ENCODE results near the gene GPX1. TPM values are rescaled to one million over a fixed set of nuclear protein-coding genes. Genes with fewer than 3 reads are reported as not detected.
"Not testable (repeated sequence)": the region's sequence is repeated elsewhere in the genome, so short reads cannot be mapped to it uniquely, and the experiment has no call there.

Gene GPX1
- total RNA-seq, 1 experiment from 2014 or later = 143 TPM

DNA sequence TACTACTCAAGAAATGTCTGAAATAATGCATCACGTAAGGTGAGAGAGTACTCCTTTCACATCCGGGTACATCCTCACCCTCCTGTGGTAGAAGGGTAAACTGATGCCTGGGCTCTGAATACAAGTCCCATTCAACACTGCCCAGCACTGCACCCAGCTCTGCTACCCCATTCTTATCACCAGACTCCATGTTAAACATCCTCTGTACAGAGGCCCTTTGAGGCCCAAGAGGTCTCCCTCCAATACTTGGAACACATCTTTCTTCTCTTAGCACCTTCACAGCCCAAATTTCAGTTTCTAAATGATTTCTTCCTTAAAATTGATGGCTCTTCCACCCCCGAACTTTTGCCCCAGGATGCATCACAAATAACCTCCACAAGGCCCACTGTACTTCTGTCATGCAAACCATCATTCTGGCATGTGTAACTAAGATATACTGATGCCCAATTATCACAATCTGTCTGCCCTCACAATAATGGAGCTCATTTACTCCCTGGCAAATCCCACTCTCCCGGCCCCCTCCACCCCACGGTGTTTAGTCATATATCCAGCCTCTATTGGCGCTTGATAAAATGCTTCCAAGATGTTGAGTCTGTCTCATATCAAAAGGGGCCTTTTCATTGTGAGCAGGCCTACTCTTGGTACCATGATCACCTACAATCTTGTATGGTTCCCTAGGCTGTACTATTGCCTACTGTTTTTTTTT, 12.6 kb upstream of the GPX1 start:
- CTCF ChIA-PET = interaction anchor here (0.7 to 0.8 kb wide), 2 partner anchors 320 to 336 kb away, joined by 3 to 8 read pairs; no protein-coding TSS in a partner anchor
- Mint-ChIP-seq H3K9me3 (ENCODE audit: low read depth, unreplicated experiment) (no peaks in the 10 kb centered on the region), H3K4me3 (ENCODE audit: low read depth, unreplicated experiment) (no peak overlapping the region), H3K4me1 (ENCODE audit: low read depth, unreplicated experiment) (no peaks in the 10 kb centered on the region), H3K36me3 (ENCODE audit: insufficient read depth, unreplicated experiment) (peaks cover 63% of the 10 kb centered on the region), H3K27ac (ENCODE audit: unreplicated experiment) (no peak overlapping the region), H3K27me3 (ENCODE audit: unreplicated experiment) (no peaks in the 10 kb centered on the region)
- DNase-seq = no peak
- TF ChIP-seq, protein P1, sequence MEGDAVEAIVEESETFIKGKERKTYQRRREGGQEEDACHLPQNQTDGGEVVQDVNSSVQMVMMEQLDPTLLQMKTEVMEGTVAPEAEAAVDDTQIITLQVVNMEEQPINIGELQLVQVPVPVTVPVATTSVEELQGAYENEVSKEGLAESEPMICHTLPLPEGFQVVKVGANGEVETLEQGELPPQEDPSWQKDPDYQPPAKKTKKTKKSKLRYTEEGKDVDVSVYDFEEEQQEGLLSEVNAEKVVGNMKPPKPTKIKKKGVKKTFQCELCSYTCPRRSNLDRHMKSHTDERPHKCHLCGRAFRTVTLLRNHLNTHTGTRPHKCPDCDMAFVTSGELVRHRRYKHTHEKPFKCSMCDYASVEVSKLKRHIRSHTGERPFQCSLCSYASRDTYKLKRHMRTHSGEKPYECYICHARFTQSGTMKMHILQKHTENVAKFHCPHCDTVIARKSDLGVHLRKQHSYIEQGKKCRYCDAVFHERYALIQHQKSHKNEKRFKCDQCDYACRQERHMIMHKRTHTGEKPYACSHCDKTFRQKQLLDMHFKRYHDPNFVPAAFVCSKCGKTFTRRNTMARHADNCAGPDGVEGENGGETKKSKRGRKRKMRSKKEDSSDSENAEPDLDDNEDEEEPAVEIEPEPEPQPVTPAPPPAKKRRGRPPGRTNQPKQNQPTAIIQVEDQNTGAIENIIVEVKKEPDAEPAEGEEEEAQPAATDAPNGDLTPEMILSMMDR (IDR thresholded peaks at IDR 0.05; ENCODE audit: unreplicated experiment) = no peak
- BruUV-seq (replicated peaks) = no TSS peak
- intact Hi-C loops (cut with micrococcal nuclease; ENCODE audit: unreplicated experiment) = no loop called here

DNA sequence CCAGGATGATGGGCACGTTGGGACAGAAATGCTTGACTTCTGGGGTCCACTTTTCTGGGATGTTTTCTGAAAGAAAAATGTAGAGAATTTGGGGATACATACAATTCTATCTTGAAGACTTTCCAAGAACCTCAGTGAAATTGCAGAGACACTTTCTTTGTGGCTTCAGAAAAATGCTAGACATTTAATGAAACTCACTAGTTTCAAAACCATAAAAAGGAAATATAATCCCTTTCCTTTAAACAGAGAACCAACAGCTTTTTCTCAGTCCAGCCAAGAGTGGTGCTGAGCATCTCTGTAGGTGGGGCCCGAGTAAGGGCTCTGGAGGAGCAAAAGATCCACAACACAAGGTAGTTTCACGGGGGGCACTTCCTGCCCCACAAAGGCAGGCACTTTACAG, 4.4 kb upstream of the GPX1 start:
- intact Hi-C loops (cut with micrococcal nuclease; ENCODE audit: unreplicated experiment) = no loop called here
- no peak for DNase-seq
- Mint-ChIP-seq H3K27ac (ENCODE audit: unreplicated experiment) (no peak overlapping the region), H3K36me3 (ENCODE audit: insufficient read depth, unreplicated experiment) (peaks cover 80% of the 10 kb centered on the region), H3K4me1 (ENCODE audit: low read depth, unreplicated experiment) (no peaks in the 10 kb centered on the region), H3K4me3 (ENCODE audit: low read depth, unreplicated experiment) (no peak overlapping the region), H3K27me3 (ENCODE audit: unreplicated experiment) (no peaks in the 10 kb centered on the region), H3K9me3 (ENCODE audit: low read depth, unreplicated experiment) (no peaks in the 10 kb centered on the region)
- TF ChIP-seq, protein P1 (IDR thresholded peaks at IDR 0.05; ENCODE audit: unreplicated experiment) = no peak
- no TSS peak for BruUV-seq (replicated peaks)
- CTCF ChIA-PET = no interaction called here

DNA sequence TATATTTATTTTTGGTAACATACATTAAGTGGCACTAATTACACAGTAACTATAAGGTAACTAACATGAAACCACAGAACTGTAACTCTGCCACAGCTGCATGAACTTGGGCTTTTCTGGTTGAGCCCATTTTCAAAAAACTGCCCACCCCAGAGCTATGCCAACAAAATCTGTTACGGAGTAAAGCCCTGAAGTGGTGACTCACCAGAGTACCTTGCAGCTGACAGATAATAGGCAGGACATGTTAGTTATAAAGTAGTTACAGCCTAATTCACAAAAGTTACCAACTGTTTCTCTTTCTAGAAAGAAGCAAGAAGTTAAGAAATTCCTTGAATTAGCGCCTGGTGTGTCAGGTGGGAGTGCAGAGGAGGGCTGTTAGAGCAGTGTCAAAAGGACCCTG, 1.5 kb upstream of the GPX1 start:
- peaks cover 73% of the 10 kb centered on the region for H3K36me3 Mint-ChIP-seq (ENCODE audit: insufficient read depth, unreplicated experiment)
- CTCF ChIA-PET = no interaction called here
- BruUV-seq (replicated peaks) = TSS peak; percentile 16
- no peaks in the 10 kb centered on the region for H3K9me3 Mint-ChIP-seq (ENCODE audit: low read depth, unreplicated experiment)
- peaks cover 7% of the 10 kb centered on the region for H3K4me1 Mint-ChIP-seq (ENCODE audit: low read depth, unreplicated experiment)
- H3K4me3 Mint-ChIP-seq (ENCODE audit: low read depth, unreplicated experiment) = no peak overlapping the region
- TF ChIP-seq, protein P1 (IDR thresholded peaks at IDR 0.05; ENCODE audit: unreplicated experiment) = no peak
- intact Hi-C loops (cut with micrococcal nuclease; ENCODE audit: unreplicated experiment) = no loop called here
- no peak overlapping the region for H3K27ac Mint-ChIP-seq (ENCODE audit: unreplicated experiment)
- no peak for DNase-seq
- H3K27me3 Mint-ChIP-seq (ENCODE audit: unreplicated experiment) = no peaks in the 10 kb centered on the region

DNA sequence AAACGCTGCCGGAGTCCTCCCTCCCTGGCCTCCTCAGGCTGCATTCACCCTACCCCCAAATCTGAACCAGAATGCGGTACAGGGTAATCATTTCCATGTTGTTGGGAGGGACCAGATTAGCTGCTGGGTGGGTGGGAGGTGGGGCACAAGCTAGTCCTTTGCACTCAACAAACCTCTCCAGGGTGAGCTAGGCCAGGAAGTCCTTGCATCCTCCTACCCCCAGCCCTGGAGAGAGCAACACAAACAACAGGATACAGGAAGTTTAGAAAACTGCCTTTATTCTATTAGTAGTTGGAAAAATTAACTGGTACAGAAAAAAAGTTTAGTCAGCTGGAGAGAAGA, 702 bp upstream of the GPX1 start:
- no peaks in the 10 kb centered on the region for H3K9me3 Mint-ChIP-seq (ENCODE audit: low read depth, unreplicated experiment)
- peak overlapping the region; percentile 87 for H3K4me3 Mint-ChIP-seq (ENCODE audit: low read depth, unreplicated experiment)
- intact Hi-C loops (cut with micrococcal nuclease; ENCODE audit: unreplicated experiment) = no loop called here

DNA sequence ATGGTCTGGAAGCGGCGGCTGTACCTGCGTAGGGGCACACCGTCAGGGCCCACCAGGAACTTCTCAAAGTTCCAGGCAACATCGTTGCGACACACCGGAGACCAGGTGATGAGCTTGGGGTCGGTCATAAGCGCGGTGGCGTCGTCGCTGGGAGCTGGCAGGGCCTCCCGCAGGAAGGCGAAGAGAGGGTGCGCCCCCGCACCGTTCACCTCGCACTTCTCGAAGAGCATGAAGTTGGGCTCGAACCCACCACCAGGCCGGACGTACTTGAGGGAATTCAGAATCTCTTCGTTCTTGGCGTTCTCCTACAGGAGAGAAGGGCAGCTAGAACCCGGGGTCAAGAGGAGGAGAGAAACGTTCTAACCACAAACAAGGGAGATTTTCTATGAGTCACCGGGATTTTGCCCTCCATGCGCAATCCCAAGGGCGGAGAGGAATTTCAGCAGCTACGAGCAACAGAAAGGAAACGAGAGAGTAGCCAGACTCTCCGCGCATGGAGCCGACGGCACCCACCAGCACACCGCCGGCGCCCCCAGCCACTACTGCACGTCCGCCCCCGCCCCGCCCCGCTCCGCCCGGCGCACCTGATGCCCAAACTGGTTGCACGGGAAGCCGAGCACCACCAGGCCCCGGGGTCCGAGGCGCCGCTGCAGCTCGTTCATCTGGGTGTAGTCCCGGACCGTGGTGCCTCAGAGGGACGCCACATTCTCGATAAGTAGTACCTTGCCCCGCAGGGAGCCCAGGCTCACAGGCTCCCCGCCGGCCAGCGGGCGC, 523 bp downstream of the GPX1 start:
- Mint-ChIP-seq H3K4me3 (ENCODE audit: low read depth, unreplicated experiment) (peak overlapping the region; percentile 87), H3K4me1 (ENCODE audit: low read depth, unreplicated experiment) (peaks cover 16% of the 10 kb centered on the region), H3K27ac (ENCODE audit: unreplicated experiment) (peak overlapping the region; percentile 81), H3K36me3 (ENCODE audit: insufficient read depth, unreplicated experiment) (peaks cover 66% of the 10 kb centered on the region)
- intact Hi-C loops (cut with micrococcal nuclease; ENCODE audit: unreplicated experiment); H3K9me3 Mint-ChIP-seq (ENCODE audit: low read depth, unreplicated experiment); H3K27me3 Mint-ChIP-seq (ENCODE audit: unreplicated experiment): not testable (repeated sequence)
- DNase-seq = peak; percentile 40
- BruUV-seq (replicated peaks) = TSS peak; percentile 76
- CTCF ChIA-PET = interaction anchor here (0.6 to 2.3 kb wide), 3 partner anchors 17 to 91 kb away, joined by 3 to 10 read pairs (median 4); partner anchors contain the start of gene USP4

More for the DNA sequence above, 702 bp upstream of the GPX1 start:
- Mint-ChIP-seq H3K4me1 (ENCODE audit: low read depth, unreplicated experiment) (peaks cover 7% of the 10 kb centered on the region), H3K27ac (ENCODE audit: unreplicated experiment) (peak overlapping the region; percentile 33), H3K36me3 (ENCODE audit: insufficient read depth, unreplicated experiment) (peaks cover 70% of the 10 kb centered on the region), H3K27me3 (ENCODE audit: unreplicated experiment) (no peaks in the 10 kb centered on the region)
- TF ChIP-seq, protein P1 (IDR thresholded peaks at IDR 0.05; ENCODE audit: unreplicated experiment) = no peak
- no peak for DNase-seq
- CTCF ChIA-PET = interaction anchor here (1.0 to 2.3 kb wide), 2 partner anchors 19 to 31 kb away, joined by 3 to 10 read pairs; partner anchors contain the start of gene USP4
- no TSS peak for BruUV-seq (replicated peaks)

DNA sequence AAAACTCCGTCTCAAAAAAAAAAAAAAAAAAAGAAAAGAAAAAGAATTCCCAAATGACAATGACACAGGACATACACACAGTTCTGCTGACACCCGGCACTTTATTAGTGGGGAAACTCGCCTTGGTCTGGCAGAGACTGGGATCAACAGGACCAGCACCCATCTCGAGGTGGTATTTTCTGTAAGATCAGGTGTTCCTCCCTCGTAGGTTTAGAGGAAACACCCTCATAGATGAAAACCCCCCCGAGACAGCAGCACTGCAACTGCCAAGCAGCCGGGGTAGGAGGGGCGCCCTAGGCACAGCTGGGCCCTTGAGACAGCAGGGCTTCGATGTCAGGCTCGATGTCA, 1.1 kb downstream of the GPX1 start:
- intact Hi-C loops (cut with micrococcal nuclease; ENCODE audit: unreplicated experiment); H3K27me3 Mint-ChIP-seq (ENCODE audit: unreplicated experiment); H3K9me3 Mint-ChIP-seq (ENCODE audit: low read depth, unreplicated experiment); BruUV-seq (replicated peaks); DNase-seq: not testable (repeated sequence)
- peaks cover 60% of the 10 kb centered on the region for H3K36me3 Mint-ChIP-seq (ENCODE audit: insufficient read depth, unreplicated experiment)
- CTCF ChIA-PET = interaction anchor here (0.6 to 2.3 kb wide), 4 partner anchors 17 to 92 kb away, joined by 3 to 10 read pairs (median 4); partner anchors contain the start of gene USP4
- peak overlapping the region; percentile 81 for H3K27ac Mint-ChIP-seq (ENCODE audit: unreplicated experiment)
- H3K4me1 Mint-ChIP-seq (ENCODE audit: low read depth, unreplicated experiment) = peaks cover 21% of the 10 kb centered on the region
- H3K4me3 Mint-ChIP-seq (ENCODE audit: low read depth, unreplicated experiment) = peak overlapping the region; percentile 87

Measured in Calu3 (cell line).